B cell (primary cell): ENCODE results near the gene CYP4F2. TPM values are rescaled to one million over a fixed set of nuclear protein-coding genes. Genes with fewer than 3 reads are reported as not detected.
"Not testable (repeated sequence)": the region's sequence is repeated elsewhere in the genome, so short reads cannot be mapped to it uniquely, and the experiment has no call there.

Source experiments
- ATAC-seq: fragments of 200-7000 bp; cut with Tn5 transposase; one replicate; pipeline ENCODE4 v1.10.0; 2021; ENCODE audit warnings: low read depth, mild to moderate bottlenecking, moderate number of reproducible peaks, moderate library complexity
- CTCF ChIA-PET: fragments of 350-600 bp; sonication (Branson Sonifier 250); formaldehyde crosslinking; loops from one replicate; lab custom pipeline; 2021; ENCODE audit warnings: antibody characterized with exemption, inconsistent platforms; lab: Charles Lee
- POLR2A ChIA-PET: fragments of 350-600 bp; sonication (Branson Sonifier 250); formaldehyde crosslinking; loops from one replicate; lab custom pipeline; 2021; ENCODE audit warnings: antibody characterized with exemption; lab: Charles Lee
- DNase-seq: peaks from one replicate; pipeline ENCODE4 v3.0.0; 2013
- H2AFZ ChIP-seq: 2 replicates; pipeline ENCODE4 v1.6.1; 2012; ENCODE audit warnings: mild to moderate bottlenecking, low read depth, low read length; ENCODE audit not compliant: insufficient read depth, poor library complexity, severe bottlenecking
- H3K27ac ChIP-seq, 2 donors: 1 replicate in 1 of 2; 2 replicates in 1 of 2; pipeline ENCODE4 v1.5.1; 2012 to 2013; ENCODE audit warnings: low read length in 2 of 2, mild to moderate bottlenecking in 2 of 2, moderate library complexity in 1 of 2
- H3K27me3 ChIP-seq, 4 experiments: fragments of 200-600 bp in 1 of 4; sonication (generic) in 1 of 4; replicated peaks in 1 of 4; 1 replicate in 2 of 4; 2 replicates in 2 of 4; pipeline versions ENCODE4 v1.6.1 to v1.7.0; 2013 to 2016; ENCODE audit warnings: low read length in 3 of 4, mild to moderate bottlenecking in 2 of 4, mixed read lengths in 1 of 4, moderate library complexity in 1 of 4; ENCODE audit not compliant: insufficient read depth in 4 of 4, control insufficient read depth in 3 of 4; ENCODE audit errors: control extremely low read depth in 1 of 4
- H3K36me3 ChIP-seq, 2 experiments: replicated peaks in 1 of 2; 1 replicate in 1 of 2; 2 replicates in 1 of 2; pipeline versions ENCODE4 v1.6.1 to v1.7.1; 2013; ENCODE audit warnings: low read length in 1 of 2; ENCODE audit not compliant: insufficient read depth in 2 of 2, control insufficient read depth in 1 of 2; ENCODE audit errors: control extremely low read depth in 1 of 2, extremely low read depth in 1 of 2
- H3K4me1 ChIP-seq, 2 donors: fragments of 200-600 bp in 1 of 2; sonication (generic) in 1 of 2; 1 replicate in 1 of 2; 2 replicates in 1 of 2; pipeline versions ENCODE4 v1.5.1 to v1.6.1; 2013 to 2017; ENCODE audit warnings: low read length in 2 of 2; ENCODE audit not compliant: control insufficient read depth in 2 of 2, insufficient read depth in 2 of 2
- H3K4me2 ChIP-seq: replicated peaks from 2 replicates; pipeline ENCODE3; 2012; ENCODE audit warnings: mild to moderate bottlenecking, low read depth, low read length; ENCODE audit not compliant: poor library complexity, severe bottlenecking
- H3K4me3 ChIP-seq, 5 experiments: fragments of 200-600 bp in 1 of 5; sonication (generic) in 1 of 5; 1 replicate in 3 of 5; 2 replicates in 2 of 5; pipeline versions ENCODE4 v1.5.1 to v1.7.0; 2011 to 2016; ENCODE audit warnings: low read length in 4 of 5, mild to moderate bottlenecking in 4 of 5, low read depth in 2 of 5, control low read depth in 1 of 5, moderate library complexity in 1 of 5; ENCODE audit not compliant: insufficient read depth in 1 of 5; ENCODE audit errors: control extremely low read depth in 1 of 5, extremely low read depth in 1 of 5
- H3K79me2 ChIP-seq: fragments of 200-600 bp; sonication (generic); one replicate; pipeline ENCODE4 v1.6.0; 2016; ENCODE audit warnings: low read length; ENCODE audit not compliant: control insufficient read depth, insufficient read depth
- H3K9ac ChIP-seq: fragments of 200-600 bp; sonication (generic); 2 replicates; pipeline ENCODE4 v1.6.1; 2017; ENCODE audit warnings: mild to moderate bottlenecking, low read length, moderate library complexity
- H3K9me3 ChIP-seq, 3 donors: one replicate each; pipeline versions ENCODE4 v1.6.1 to v1.7.1; 2013; ENCODE audit warnings: low read length in 2 of 3; ENCODE audit not compliant: control insufficient read depth in 2 of 3, insufficient read depth in 1 of 3; ENCODE audit errors: control extremely low read depth in 1 of 3
- H4K20me1 ChIP-seq: 2 replicates; pipeline ENCODE4 v1.6.0; 2012; ENCODE audit warnings: mild to moderate bottlenecking, low read length; ENCODE audit not compliant: insufficient read depth, control insufficient read depth, poor library complexity, severe bottlenecking
- H3K27ac Mint-ChIP-seq: one replicate; pipeline ENCODE4 v1.8.0; 2021; ENCODE audit warnings: mixed read lengths
- H3K27me3 Mint-ChIP-seq: one replicate; pipeline ENCODE4 v1.8.0; 2021; ENCODE audit warnings: mixed read lengths
- H3K4me1 Mint-ChIP-seq: one replicate; pipeline ENCODE4 v1.8.0; 2021; ENCODE audit warnings: mixed read lengths
- H3K4me3 Mint-ChIP-seq: one replicate; pipeline ENCODE4 v1.8.0; 2021; ENCODE audit warnings: mixed read lengths
- H3K9me3 Mint-ChIP-seq: one replicate; pipeline ENCODE4 v1.8.0; 2022; ENCODE audit warnings: mixed read lengths; ENCODE audit not compliant: insufficient read depth
- CTCF ChIP-seq: fragments of 200-600 bp; IDR thresholded peaks from one replicate; pipeline ENCODE4 v1.8.0; 2022; ENCODE audit warnings: antibody characterized with exemption, mild to moderate bottlenecking
- EZH2 ChIP-seq: IDR thresholded peaks from 2 replicates; pipeline ENCODE4 v1.6.1; 2012; ENCODE audit warnings: borderline replicate concordance, low read depth, mild to moderate bottlenecking, moderate library complexity, low read length; ENCODE audit not compliant: insufficient read depth, poor library complexity, severe bottlenecking
- WGBS: methylation state at CpG from one replicate; pipeline ENCODE4 v1.1.5; 2013; ENCODE audit warnings: missing lambda C conversion rate; ENCODE audit not compliant: insufficient coverage; 5-methylcytosine and 5-hydroxymethylcytosine counted together
- intact Hi-C: fragments of 100-400 bp; cut with micrococcal nuclease; formaldehyde crosslinking; loops from one replicate; pipeline ENCODE4 v1.10.0; 2022
- polyA plus RNA-seq: library from polyadenylated mRNA; depleted of rRNA; stranded (reverse); fragments of >200 nt; gene quantifications from 2 replicates; pipeline ENCODE4 v1.2.3, GENCODE V29; 2012
- total RNA-seq, 2 donors: library from RNA; stranded (reverse); fragments of 120-200 nt in 1 of 2; gene quantifications; 1 replicate in 1 of 2; 2 replicates in 1 of 2; pipeline versions ENCODE4 v1.2.3 to v1.2.4, GENCODE V29; 2013 to 2022

Gene CYP4F2
- total and polyA plus RNA-seq, 2 donors (not counting 1 experiment from before 2014, with no cell fraction given) = not detected

GRCh38 chr19:15935167-15935702 is 37.4 kb upstream of the CYP4F2 start:
- no peak overlapping the region for H3K4me3 Mint-ChIP-seq
- no peaks in the 10 kb centered on the region for H3K9me3 Mint-ChIP-seq
- H3K27ac Mint-ChIP-seq = no peak overlapping the region
- Histone ChIP-seq H2AFZ (no peak overlapping the region), H3K4me1 (no peaks in the 10 kb centered on the region), H3K9me3 (peaks cover 3 to 28% (median 3%) of the 10 kb centered on the region in 3 donors), H3K4me3 (no peak overlapping the region), H4K20me1 (no peaks in the 10 kb centered on the region), H3K4me2 (no peak overlapping the region), H3K27ac (no peak overlapping the region), H3K9ac (no peak overlapping the region), H3K79me2 (no peaks in the 10 kb centered on the region), H3K36me3 (no peaks in the 10 kb centered on the region), H3K27me3 (peaks cover 0 to 15% (median 3%) of the 10 kb centered on the region in 4 experiments)
- ATAC-seq (no peak), DNase-seq (no peak)
- H3K4me1 Mint-ChIP-seq = peaks cover 4% of the 10 kb centered on the region
- intact Hi-C loops = no loop called here
- WGBS = 66% methylated on average over 3 of the region's 3 CpGs
- ChIA-PET POLR2A (no interaction called here), CTCF (no interaction called here)
- TF ChIP-seq CTCF = no peak
- H3K27me3 Mint-ChIP-seq = peaks cover 16% of the 10 kb centered on the region

GRCh38 chr19:15934332-15935078 is 36.6 kb upstream of the CYP4F2 start, which contains the start of gene CYP4F11:
Gene CYP4F11, minus strand, starts transcription at chr19:15934529. Its CDS starts 121 bp downstream, at chr19:15934408.
- Histone ChIP-seq H3K27ac (no peak within 1 kb of the TSS), H3K9ac (no peak within 1 kb of the TSS), H2AFZ (no peak within 1 kb of the TSS), H3K36me3 (no peaks in the 10 kb centered on the region), H3K4me2 (no peak within 1 kb of the TSS), H3K27me3 (peaks cover 0 to 14% (median 7%) of the 10 kb centered on the region in 4 experiments), H3K4me1 (no peaks in the 10 kb centered on the region), H3K79me2 (no peaks in the 10 kb centered on the region), H4K20me1 (no peaks in the 10 kb centered on the region), H3K9me3 (peaks cover 3 to 26% (median 3%) of the 10 kb centered on the region in 3 donors), H3K4me3 (no peak within 1 kb of the TSS)
- DNase-seq = no peak
- ChIA-PET CTCF (no interaction called here), POLR2A (no interaction called here)
- intact Hi-C loops = no loop called here
- Mint-ChIP-seq H3K4me1 (peaks cover 4% of the 10 kb centered on the region), H3K27ac (no peak within 1 kb of the TSS), H3K4me3 (no peak within 1 kb of the TSS), H3K27me3 (peaks cover 16% of the 10 kb centered on the region), H3K9me3 (no peaks in the 10 kb centered on the region)
- WGBS = 46% methylated on average over 10 of the region's 10 CpGs
- TF ChIP-seq CTCF = no peak
- no peak for TF ChIP-seq EZH2
- ATAC-seq = no peak

GRCh38 chr19:15933761-15934331 is 36.0 kb upstream of the CYP4F2 start:
- intact Hi-C loops, H3K4me1 Mint-ChIP-seq, H3K4me3 Mint-ChIP-seq, H3K4me1 ChIP-seq, H2AFZ ChIP-seq, H3K36me3 ChIP-seq, ATAC-seq, DNase-seq, H3K4me3 ChIP-seq, CTCF ChIA-PET, H4K20me1 ChIP-seq, H3K4me2 ChIP-seq, H3K9ac ChIP-seq, H3K9me3 Mint-ChIP-seq, H3K79me2 ChIP-seq, H3K27ac ChIP-seq, H3K27ac Mint-ChIP-seq, POLR2A ChIA-PET: not testable (repeated sequence)
- WGBS = 56% methylated on average over 10 of the region's 12 CpGs
- H3K9me3 ChIP-seq = peaks cover 3 to 29% (median 3%) of the 10 kb centered on the region in 3 donors
- peaks cover 22% of the 10 kb centered on the region for H3K27me3 Mint-ChIP-seq
- peaks cover 0 to 20% (median 8%) of the 10 kb centered on the region in 4 experiments for H3K27me3 ChIP-seq
